Effector memory CD4-positive, alpha-beta T cell (primary cell): ENCODE measurements around the gene PTPRN2.

Experiments used
- DNase-seq, 3 donors: peaks; one replicate each; pipeline ENCODE4 v3.0.0-alpha.2; 2020
- H3K27ac ChIP-seq: 2 replicates; pipeline ENCODE4 v1.7.0; 2013; ENCODE audit warnings: mild to moderate bottlenecking, low read length, moderate library complexity; ENCODE audit not compliant: insufficient read depth, poor library complexity, severe bottlenecking
- H3K27me3 ChIP-seq: replicated peaks from 2 replicates; pipeline ENCODE4 v1.7.0; 2013; ENCODE audit warnings: mild to moderate bottlenecking, low read length; ENCODE audit not compliant: insufficient read depth, control insufficient read depth, poor library complexity, severe bottlenecking
- H3K36me3 ChIP-seq: 2 replicates; pipeline ENCODE4 v1.7.0; 2013; ENCODE audit warnings: mild to moderate bottlenecking, low read length, moderate library complexity; ENCODE audit not compliant: control insufficient read depth, insufficient read depth
- H3K4me1 ChIP-seq: 2 replicates; pipeline ENCODE4 v1.7.0; 2013; ENCODE audit warnings: low read length, mild to moderate bottlenecking; ENCODE audit not compliant: control insufficient read depth, insufficient read depth, poor library complexity, severe bottlenecking
- H3K4me3 ChIP-seq: 2 replicates; pipeline ENCODE4 v1.7.0; 2013; ENCODE audit warnings: low read length, low read depth, mild to moderate bottlenecking; ENCODE audit not compliant: insufficient read depth, poor library complexity, severe bottlenecking
- H3K9me3 ChIP-seq: 2 replicates; pipeline ENCODE4 v1.7.0; 2013; ENCODE audit warnings: mild to moderate bottlenecking, low read length, moderate library complexity; ENCODE audit not compliant: control insufficient read depth

PTPRN2 gene

DNA sequence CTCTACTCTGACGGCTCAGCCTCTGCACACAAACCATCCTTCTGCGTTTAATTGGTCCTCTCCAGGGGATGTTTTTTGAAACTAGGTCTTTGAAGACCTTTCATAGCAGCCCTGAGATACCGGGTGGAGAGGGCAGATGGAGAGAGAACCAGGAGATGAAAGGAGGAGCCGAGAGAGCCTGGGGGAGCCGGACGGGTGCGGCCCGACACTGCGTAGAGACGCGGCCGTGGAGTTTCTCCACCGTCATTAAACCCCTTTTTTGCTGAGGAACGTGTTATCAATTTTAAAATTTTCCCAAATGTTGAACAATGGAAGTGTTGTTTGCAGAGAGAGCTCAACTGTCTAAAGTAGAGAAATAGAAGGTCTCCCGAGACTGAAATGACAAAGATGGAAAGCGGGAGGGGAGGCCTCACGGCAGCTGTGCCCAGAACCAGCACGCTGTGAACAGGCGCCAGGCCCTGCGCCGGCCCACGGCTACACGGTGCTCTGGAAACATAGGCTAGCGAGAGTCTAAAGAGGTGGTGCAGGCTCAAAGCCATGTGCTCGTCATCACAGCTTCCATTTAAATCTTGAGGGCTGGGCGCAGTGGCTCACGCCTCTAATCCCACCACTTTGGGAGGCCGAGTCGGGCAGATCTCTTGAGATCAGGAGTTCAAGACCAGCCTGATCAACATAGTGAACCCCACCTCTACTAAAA is 307.0 kb downstream of the PTPRN2 start:
- H3K27me3 ChIP-seq, result no peaks in the 10 kb centered on the region
- no peaks in the 10 kb centered on the region for H3K9me3 ChIP-seq
- H3K4me3 ChIP-seq, result no peak overlapping the region
- H3K4me1 ChIP-seq, result no peaks in the 10 kb centered on the region
- no peaks in the 10 kb centered on the region for H3K36me3 ChIP-seq
- no peak for DNase-seq
- H3K27ac ChIP-seq, result no peak overlapping the region

DNA sequence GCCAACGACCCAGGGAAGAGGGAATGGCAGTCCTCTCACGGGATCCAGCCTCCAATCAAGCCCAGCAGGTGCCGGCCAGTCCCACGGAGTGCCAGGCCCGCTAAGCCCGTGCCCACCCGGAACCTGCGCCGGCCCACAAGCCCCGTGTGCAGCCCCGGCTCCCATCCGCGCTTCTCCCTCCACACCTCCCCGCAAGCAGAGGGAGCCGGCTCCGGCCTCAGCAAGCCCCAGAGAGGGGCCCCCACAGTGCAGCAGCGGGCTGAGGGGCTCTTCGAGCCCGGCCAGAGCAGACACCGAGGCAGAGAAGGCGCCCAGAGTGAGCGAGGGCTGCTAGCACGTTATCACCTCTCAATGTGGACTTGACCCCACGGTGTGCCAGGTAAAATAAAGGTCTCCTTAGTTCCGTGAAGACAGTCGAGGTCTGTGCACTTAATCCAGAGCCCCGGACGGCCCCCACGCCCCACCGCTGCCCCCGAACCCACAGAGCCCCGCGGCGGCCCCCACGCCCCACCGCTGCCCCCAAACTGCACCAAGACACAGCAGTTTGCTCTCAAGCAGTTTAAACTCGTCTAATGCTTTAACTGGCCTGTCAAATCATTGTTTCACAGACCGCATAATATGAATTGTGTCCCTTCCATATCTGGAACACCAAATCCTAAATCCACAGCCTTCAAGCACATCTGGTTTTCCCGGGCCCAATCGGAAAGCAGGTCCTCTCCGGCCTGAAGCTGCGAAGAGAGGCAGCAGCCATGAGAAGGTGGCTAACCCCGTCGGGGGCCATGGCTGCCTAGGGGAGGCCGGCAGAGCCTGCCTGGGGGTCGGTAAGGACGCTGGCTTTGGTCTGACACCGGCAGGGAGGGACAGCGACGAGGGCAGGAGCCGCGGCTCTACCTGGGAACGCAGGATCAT is 307.8 kb downstream of the PTPRN2 start:
- no peak for DNase-seq
- H3K4me3 ChIP-seq, result no peak overlapping the region
- H3K27ac ChIP-seq, result no peak overlapping the region
- H3K36me3 ChIP-seq, result no peaks in the 10 kb centered on the region
- no peaks in the 10 kb centered on the region for H3K9me3 ChIP-seq
- no peaks in the 10 kb centered on the region for H3K27me3 ChIP-seq
- H3K4me1 ChIP-seq, result no peaks in the 10 kb centered on the region

DNA sequence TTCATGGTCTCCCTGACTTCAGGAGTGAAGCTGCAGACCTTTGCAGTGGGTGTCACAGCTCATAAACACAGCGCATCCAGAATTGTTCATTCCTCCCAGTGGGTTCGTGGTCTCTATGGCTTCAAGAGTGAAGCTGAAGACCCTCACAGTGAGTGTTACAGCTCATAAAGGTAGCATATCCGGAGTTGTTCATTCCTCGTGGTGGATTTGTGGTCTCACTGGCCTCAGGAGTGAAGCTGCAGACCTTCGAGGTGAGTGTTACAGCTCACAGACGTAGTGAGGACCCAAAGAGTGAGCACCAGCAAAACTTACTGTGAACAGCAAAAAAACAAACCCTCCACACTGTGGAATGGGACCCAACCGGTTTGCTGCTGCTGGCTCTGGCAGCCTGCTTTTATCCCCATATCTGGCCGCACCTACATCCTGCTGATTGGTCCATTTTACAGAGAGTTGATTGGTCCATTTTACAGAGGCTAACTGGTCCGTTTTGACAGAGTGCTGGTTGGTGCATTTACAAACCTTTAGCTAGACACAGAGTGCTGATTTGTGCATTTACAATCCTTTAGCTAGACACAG is 308.8 kb downstream of the PTPRN2 start:
- Histone ChIP-seq H3K27me3 (no peaks in the 10 kb centered on the region), H3K27ac (no peak overlapping the region), H3K4me1 (no peaks in the 10 kb centered on the region), H3K9me3 (no peaks in the 10 kb centered on the region), H3K4me3 (no peak overlapping the region), H3K36me3 (no peaks in the 10 kb centered on the region)
- no peak for DNase-seq

DNA sequence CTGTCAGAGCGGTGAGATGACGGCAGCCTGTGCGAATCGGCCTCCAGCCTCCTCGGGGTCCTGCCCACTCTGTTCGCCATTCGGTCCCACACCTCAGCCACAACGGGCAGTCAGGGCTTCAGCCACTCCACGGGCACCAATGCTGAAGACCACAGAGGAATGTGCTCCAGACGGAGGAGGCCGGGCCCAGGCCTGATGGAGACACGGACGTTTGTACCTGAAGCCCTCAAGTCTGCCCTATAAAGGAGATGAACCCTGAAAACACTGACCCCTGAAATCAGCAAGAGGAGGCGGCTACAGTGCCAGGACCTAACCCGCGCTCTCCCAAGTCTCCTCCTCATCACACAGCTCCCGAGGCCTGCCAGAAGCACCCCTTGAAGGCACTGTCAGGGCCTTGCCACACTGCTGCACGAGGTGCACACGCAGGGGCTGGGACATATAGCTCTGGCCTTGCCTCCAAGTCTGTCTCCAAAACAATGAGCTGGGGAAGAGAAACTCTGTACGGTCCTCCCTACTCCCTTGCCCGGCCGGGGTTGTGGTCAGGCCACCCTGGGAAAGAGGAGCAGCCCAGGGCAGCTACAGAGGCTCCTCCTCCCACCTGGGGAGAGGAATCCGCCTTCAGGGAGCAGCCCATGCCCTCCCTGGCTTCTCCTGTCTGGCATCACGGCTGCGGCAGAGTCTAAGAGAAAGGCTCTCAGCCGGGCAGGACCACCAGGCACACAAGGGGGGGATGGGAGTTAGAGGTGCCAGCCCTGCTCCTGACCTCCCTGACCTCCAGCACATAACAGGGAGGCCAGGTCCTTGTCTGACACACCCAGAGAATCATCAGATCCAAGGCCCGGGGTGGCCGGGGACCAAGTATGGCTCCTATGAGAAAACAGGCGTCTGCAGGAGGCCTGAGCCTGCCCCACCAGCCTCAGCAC is 310.1 kb downstream of the PTPRN2 start:
- Histone ChIP-seq H3K27ac (no peak overlapping the region), H3K9me3 (no peaks in the 10 kb centered on the region), H3K4me1 (no peaks in the 10 kb centered on the region), H3K36me3 (no peaks in the 10 kb centered on the region), H3K4me3 (no peak overlapping the region), H3K27me3 (no peaks in the 10 kb centered on the region)
- DNase-seq, result no peak

DNA sequence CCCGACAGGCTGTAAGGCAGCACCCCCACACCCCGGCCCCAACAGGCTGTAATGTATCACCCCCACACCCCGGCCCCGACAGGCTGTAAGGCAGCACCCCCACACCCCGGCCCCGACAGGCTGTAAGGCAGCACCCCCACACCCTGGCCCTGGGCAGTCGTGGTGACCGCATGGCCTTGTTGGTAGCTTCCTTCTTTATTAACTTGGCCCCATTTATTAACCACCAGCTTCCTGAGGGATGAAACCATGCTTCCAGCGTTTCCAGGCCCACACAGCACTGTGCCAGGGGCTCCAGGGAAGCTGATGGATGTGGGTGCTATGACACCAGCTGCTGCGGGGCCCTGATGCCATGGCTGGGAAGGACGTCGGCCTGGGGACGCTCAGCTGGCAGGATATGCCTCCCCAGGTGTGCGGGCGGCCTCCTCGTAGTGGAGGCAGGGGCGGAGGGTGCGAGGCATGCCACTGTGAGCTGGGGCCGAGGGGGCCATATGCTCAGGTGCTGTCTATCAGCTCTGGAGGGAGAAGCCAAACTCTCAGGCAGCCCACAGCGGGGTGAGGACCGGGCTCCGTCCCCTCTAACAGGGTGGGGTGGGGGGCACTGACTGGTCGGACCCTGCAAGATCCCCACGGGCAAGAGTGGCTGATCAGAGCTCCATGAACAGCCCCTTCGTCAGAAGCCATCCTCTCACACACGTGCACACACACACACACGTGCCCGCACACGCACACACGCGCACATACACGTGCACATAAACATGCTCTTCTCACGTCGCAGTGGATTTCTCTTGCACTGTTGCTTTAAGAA is 311.0 kb downstream of the PTPRN2 start:
- H3K27ac ChIP-seq, result no peak overlapping the region
- H3K9me3 ChIP-seq, result no peaks in the 10 kb centered on the region
- H3K36me3 ChIP-seq, result no peaks in the 10 kb centered on the region
- DNase-seq, result no peak
- H3K4me1 ChIP-seq, result no peaks in the 10 kb centered on the region
- no peaks in the 10 kb centered on the region for H3K27me3 ChIP-seq
- H3K4me3 ChIP-seq, result no peak overlapping the region

DNA sequence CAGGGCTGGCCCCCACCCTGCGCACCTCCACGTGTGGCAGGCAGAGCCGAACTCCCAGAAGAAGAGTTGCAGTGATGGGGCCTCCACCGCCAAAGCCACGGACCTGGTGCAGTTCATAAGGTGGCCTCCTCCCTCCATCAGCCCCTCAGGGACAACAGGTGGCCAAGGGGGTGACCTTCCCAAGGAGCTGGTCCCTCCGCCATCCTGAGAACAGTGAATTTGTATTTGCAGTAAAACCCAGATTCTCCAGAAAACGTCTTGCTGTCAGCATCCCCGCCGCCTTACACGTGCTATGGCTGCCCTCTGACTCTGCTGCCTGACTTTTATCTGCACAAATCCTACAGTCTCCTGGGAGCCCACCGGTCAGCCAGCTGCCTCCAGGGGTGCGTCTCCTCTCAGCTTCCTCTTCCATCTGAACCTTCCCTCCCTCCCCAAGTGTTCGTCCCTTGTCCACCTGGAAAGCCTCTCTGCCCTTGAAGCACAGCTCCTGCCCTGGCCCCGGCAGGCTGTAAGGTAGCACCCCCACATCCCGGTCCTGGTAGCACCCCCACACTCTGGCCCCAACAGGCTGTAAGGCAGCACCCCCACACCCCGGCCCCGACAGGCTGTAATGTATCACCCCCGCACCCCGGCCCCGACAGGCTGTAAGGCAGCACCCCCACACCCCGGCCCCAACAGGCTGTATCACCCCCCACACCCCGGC is 311.8 kb downstream of the PTPRN2 start:
- no peaks in the 10 kb centered on the region for H3K27me3 ChIP-seq
- DNase-seq, result no peak
- H3K4me3 ChIP-seq, result no peak overlapping the region
- H3K27ac ChIP-seq, result no peak overlapping the region
- no peaks in the 10 kb centered on the region for H3K9me3 ChIP-seq
- no peaks in the 10 kb centered on the region for H3K36me3 ChIP-seq
- no peaks in the 10 kb centered on the region for H3K4me1 ChIP-seq

DNA sequence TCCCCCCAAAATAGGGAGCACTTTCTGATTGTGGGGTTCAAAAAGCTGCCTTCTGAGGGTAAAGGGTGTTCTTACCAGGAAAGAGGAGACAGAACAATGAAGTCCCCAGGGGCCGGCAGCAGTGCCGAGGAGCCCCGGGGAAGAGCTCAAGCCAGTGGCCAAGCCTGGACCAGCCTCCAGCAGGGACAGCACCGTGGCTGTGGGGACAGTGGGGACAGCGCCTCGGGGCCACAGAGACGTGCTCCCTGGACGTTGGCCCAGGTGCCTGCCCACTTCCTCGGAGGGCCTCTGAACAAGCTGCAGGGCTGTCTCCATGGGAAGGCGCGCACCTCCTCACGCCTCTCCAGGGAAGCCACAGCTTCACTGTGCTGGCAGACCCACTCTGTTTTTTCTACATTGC is 312.6 kb downstream of the PTPRN2 start:
- H3K27me3 ChIP-seq, result no peaks in the 10 kb centered on the region
- H3K4me3 ChIP-seq, result no peak overlapping the region
- H3K9me3 ChIP-seq, result no peaks in the 10 kb centered on the region
- no peak overlapping the region for H3K27ac ChIP-seq
- DNase-seq, result no peak
- no peaks in the 10 kb centered on the region for H3K36me3 ChIP-seq
- H3K4me1 ChIP-seq, result no peaks in the 10 kb centered on the region

DNA sequence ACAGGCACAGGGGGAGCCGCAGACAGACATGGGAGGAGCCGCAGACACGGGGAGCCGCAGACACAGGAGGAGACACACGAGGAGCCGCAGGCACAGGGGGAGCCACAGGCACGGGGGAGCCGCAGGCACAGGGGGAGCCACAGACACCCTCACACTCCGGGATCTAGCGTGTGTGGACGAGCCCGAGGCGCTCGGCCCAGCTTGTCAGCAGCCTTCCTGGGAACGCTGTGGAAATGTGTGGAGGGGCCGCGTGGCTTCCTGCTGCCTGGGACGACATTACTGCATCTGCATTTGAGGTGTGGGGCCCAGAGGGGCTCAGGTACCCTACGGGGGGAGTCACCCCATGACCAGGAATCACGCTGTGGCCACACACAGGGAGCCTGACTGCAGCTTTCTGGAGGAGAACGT is 313.2 kb downstream of the PTPRN2 start:
- Histone ChIP-seq H3K27me3 (no peaks in the 10 kb centered on the region), H3K27ac (no peak overlapping the region), H3K4me1 (no peaks in the 10 kb centered on the region), H3K36me3 (no peaks in the 10 kb centered on the region), H3K9me3 (no peaks in the 10 kb centered on the region), H3K4me3 (no peak overlapping the region)
- no peak for DNase-seq
